Lung microvascular endothelial cell (primary cell): ENCODE data around the gene PDZRN3. TPM values are rescaled to one million over a fixed set of nuclear protein-coding genes. Genes with fewer than 3 reads are reported as not detected.

ENCODE experiments used
- DNase-seq, 2 donors: peaks; one replicate each; pipeline versions ENCODE4 v3.0.0 to v3.0.0-alpha.2; 2010; ENCODE audit warnings: low read depth in 2 of 2
- total RNA-seq: library from RNA; depleted of rRNA; stranded (reverse); fragments of >200 nt; gene quantifications from 2 replicates; pipeline ENCODE4 v1.2.1, GENCODE V29; 2014

The PDZRN3 gene
- total RNA-seq, 1 donor from 2014 or later, result under 0.01 TPM

- DNase-seq, result no peak
These were observed 1.4 kb downstream of the PDZRN3 start for GRCh38 chr3:73623346-73623745.

DNA sequence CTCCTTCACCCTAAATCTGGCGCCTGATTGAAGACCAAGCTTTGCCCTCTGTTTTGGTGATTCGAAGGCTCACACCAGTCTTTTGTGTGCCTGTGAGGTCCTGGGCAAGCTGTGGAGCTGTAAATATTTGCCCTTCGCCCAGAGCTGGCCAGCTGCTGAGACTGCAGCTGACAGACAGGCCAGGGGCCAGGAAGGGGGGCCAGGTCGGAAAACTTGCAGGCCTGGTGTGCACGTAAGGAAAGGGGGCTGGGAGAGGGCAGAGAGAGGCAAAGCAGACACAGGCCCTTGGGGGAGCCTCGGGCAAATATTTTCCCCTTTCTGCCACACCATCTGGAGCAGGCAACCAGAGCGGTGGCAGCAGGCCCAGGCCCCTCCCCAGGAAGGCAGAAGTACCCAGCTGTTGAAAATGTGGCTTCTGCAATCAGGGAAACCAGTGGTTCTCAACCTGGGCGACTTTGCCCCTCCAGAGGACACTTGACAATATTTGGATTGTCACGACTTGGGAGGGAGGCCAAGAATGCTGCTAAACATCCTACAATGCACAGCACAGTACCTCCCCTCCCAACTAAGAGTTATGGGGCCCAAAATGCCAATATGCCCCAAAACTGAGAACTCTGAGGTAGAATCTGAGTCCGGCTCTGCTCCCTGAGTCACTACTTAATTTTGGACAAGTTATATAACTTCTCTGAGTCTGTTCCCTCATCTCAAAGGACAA is 2.5 kb downstream of the PDZRN3 start:
- DNase-seq, result no peak

DNA sequence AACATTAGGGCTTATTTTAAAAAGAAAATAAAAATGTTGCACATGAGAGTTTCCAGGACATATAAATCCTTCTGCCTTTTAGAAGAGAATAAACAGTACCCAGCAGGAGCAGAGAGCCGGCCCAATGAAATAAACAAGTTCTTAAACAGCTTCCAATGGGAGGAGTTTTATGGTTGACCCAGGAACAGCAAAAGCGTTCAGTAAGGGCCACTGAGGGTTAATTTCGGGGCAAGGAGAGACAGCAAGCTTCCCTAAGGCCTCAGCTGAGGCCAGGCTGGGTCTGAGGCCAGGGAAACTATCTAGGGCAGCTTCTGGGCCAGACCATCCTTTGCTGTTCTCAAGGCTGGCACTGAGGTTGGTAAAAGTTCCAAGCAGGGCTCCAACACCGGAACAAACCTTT is 3.4 kb downstream of the PDZRN3 start:
- no peak for DNase-seq

DNA sequence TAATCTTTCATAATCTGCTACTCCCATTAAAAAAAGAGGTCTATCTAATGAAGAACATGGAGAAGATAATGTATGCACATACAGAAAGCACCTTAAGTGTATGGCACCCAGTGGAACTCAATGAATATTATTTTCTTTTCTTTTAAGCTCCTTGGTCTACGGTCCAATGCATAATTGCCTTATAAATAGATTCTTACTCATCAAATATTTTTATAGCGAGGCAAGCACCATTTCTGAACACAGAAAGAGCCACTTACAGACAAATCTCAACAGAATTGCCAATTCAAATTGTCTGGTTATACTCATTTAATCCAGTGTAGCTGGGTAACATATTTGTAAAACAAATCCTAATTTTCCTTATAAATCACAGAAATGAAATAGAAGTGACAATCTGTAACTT is 6.3 kb downstream of the PDZRN3 start:
- no peak for DNase-seq

DNA sequence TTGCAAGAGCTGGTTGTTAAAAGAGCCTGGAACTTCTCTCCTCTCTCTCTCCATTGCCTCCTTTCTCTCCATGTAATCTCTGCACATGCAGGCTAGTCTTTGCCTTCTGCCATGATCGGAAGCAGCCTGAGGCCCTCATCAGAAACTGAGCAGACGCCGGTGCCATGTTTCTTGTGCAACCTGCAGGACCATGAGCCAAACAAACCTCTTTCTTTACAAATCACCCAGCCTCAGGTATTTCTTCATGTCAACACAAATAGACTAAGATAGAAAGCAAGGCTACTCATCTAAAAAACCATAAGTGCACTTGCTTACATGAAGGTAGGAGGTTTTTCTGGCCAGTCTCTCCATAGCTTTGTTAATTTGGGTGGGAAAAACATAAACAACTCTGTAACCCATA is 8.7 kb downstream of the PDZRN3 start:
- no peak for DNase-seq

DNA sequence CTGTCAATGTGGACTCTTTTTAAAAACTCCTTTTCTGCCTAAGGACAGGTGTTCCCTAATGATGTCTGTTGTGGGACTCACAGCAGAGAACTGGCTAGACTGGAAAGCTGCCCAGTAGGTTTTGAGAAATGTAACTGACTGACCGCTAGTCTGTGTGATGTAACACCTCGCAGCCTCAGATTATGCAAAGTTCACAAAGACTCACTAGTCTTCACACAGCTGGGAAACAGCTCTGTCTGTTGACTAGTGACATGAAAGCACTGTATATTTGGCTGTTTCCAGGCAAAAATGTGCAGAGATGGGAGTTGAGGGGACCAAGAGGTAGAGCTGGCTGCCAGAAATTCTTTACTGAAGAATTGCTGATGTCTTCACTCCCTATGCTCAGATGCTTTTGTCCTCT is 10.3 kb downstream of the PDZRN3 start:
- no peak for DNase-seq

- DNase-seq, result no peak
These were observed 13.6 kb downstream of the PDZRN3 start for GRCh38 chr3:73611176-73611575.

DNA sequence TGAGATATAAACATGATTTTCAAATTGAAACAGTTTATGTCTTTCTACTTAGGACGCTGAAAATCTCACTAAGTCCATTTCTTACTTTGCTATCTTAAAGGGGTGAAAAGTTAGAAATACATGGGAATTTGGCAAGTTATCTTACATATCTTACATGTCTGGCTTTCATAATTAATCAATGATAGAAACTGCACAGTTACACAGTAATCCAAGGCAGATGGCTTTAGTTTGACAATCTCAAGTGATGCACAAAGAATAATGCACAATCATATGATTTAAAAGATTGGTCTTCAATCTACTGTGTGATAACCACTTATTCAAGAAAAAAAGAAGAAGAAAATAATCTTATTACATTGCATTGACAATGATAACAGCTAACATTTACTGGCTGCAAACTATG is 14.2 kb downstream of the PDZRN3 start:
- no peak for DNase-seq

- DNase-seq, result no peak
These were observed 15.1 kb downstream of the PDZRN3 start for GRCh38 chr3:73609655-73610054.

DNA sequence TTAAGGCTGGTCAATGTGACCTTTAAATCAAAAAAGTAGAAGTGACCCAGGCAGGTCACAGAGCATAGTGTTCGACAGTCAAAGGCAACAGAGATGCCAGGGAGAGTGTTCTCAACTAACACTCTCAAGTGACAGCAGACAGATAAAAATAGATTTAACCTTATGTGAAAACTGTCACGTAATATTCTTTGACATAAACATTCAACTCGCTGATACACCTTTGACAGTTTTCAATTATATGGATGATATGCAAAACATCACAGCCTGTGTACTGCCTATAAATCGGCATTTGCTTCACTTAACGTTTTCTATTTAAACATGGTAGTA is 15.5 kb downstream of the PDZRN3 start:
- no peak for DNase-seq

DNA sequence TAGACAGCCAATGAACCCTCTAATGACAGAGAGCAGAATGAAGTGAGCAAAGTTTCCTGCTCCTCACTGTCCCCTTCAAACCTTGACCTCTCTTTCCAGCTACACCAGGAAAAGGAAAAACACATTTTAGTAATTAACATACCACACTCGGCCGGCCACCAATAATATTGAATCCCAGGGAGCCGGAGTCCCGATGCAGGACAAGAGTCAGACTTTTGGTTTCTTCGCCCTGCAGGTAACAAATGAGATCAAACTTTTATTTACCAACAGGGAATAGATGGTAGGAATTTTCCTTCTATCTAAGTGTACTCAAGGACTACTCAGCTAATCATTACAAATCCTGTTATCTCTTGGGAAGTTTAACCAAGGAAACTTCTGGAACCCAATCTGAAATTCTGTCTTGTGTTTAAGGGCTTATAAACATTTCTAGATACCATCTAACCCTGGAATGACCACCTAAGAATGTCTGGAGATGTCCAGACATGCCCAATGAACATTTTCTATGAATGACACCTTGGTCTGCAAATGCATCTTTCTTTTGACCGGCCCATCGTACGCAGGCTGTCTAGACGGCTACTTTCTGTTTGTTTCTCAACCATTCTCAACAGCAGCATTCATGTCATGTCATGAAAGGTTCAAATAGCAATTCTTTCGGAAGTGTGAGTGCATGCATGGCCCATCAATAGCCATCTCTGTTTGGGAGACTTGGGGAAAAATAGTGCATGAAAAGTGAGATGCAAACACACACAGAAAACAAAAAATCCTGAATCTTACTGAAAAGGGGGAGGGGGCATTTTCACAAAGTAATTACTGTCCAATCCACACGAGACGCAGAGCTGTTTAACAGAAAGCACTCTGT is 16.1 kb downstream of the PDZRN3 start:
- DNase-seq, result no peak

DNA sequence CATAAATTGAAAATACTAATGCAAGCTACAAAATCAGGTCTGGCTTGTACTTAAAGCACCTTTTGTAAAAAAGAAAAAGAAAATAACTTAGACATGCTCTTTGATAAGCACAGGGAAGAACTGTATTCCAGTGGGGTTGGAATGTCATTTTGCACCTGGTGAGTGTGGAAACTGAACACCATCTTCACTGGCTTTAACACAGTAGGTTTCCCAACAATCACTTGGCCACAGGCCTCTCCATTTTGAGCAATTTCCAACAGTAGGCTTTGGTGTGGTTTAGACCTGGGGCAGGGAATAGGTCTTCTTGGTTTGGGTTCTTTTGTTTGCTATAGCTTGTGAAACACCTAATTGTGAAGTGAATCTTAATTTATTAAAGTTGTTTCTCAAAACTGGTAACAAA is 18.9 kb downstream of the PDZRN3 start:
- DNase-seq, result no peak

- no peak for DNase-seq
These were observed 19.3 kb downstream of the PDZRN3 start for GRCh38 chr3:73605412-73605811.

- DNase-seq, result no peak
These were observed 20.3 kb downstream of the PDZRN3 start for GRCh38 chr3:73604451-73604850.

DNA sequence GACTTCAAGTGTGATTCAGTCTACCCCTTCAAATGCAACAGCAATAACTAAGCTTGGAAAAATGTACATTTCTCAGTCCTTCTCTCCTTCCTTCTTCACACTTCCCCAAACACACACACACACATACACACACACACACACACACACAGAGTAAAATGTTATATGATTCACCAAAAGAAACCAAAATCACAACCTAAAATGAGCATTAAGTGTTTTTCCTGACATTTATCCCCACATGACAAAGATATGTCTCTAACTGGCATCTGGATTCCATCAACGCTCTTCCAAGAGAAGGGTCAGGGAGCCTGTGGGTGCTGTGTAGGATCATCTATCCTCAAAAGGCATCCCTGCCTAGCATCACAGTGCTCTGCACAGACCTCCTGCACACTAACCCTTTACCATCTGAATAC is 21.0 kb downstream of the PDZRN3 start:
- DNase-seq, result no peak

GRCh38 chr3:73602170-73602569 is 22.6 kb downstream of the PDZRN3 start:
- DNase-seq, result no peak

DNA sequence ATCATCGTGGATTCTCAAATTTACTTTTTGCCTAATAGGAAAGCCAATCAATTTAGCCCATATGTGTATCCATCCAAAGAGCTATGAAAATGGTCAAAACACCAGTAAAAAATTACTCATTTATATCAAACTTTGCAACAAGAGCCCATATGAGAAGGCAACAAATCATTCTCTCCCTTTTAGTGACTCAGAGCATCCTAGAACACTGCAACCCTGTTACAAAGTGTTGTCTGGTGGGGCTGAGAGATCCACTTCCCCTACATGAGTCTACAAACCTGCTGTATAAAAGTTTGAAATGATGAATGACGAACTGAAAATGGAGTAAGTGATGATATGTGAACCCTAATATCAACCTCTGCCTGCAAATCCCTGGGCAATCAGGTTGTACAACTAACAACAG is 23.3 kb downstream of the PDZRN3 start:
- DNase-seq, result no peak

DNA sequence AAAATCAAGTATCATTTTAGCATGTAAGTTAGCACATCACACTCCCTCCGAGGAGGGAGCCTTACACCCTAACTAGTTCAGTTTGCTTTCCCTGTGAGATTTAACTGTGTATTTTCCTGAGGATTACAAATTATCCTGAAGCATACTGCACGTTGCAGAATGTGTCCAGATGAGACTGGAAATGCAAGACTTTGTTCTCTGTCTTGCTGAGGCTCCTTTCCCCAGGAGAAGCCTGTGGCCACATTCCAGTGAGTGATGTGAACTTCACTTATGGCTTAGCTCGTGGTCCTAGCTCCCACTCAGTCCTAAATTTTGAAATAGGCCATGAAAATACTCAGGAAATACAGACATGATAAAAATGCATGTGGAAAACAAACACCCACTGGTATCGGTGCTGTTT is 23.7 kb downstream of the PDZRN3 start:
- no peak for DNase-seq

DNA sequence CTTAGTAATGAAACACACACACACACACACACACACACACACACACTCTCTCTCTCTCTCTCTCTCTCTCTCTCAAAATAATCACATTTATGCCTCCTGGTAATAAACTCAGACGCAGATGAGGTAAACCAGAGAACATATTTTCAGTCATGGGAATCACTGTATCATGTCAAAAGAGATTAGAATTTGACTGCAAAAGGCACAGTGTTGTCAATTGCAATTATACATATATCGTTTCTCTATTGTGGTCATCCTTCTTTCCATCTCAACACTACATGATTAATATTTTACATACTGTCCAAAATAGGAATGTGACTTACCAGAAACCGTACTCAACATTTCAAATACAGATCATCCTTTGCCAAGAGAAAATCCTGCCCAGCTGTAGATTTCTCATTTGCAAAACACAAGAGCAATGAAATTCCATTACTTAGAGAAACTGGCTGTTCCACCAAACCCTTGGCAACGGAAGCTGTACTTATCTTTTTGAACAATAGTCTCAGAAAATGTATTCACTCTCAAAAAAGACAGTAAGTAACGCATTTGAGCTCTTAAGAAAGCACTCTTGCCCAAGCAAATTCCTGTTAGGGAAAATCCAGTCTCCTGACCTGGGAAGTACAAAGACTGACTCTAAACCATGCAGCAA is 24.3 kb downstream of the PDZRN3 start:
- DNase-seq, result no peak

DNA sequence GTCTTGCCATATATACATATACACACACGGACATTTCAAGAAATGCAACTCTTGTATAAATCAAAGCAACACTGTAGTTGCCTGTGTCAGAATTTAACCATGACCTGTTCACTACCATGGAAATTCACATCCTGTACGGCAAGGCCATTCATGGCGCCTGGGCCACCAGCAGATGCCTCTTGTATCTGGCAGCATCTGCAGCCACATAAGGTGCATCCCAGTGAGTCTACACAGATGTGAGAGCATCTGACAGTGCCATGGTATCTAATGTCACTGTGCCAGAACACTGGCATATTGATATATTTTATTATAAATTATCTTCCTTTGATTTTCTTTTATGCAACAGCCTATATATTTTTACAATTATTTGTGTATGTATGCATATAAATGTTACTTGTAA is 25.1 kb downstream of the PDZRN3 start:
- DNase-seq, result no peak

- no peak for DNase-seq
These were observed 27.3 kb downstream of the PDZRN3 start for GRCh38 chr3:73597476-73597875.
